GM18951 (cell line): ENCODE data around the gene THEMIS2.

ENCODE experiments used
- POLR2A ChIP-seq: IDR thresholded peaks from 4 replicates; pipeline ENCODE4 v1.6.1; 2011; ENCODE audit warnings: mild to moderate bottlenecking; ENCODE audit not compliant: insufficient read length, insufficient read depth; ENCODE audit errors: extremely low read depth
- in situ Hi-C: fragments of 300-500 bp; cut with MboI; formaldehyde crosslinking; loops from one replicate; pipeline ENCODE4 v1.12.0; 2022; ENCODE audit warnings: low sequenced_read_pairs, mixed read lengths, inconsistent platforms; ENCODE audit not compliant: unreplicated experiment

THEMIS2 gene

DNA sequence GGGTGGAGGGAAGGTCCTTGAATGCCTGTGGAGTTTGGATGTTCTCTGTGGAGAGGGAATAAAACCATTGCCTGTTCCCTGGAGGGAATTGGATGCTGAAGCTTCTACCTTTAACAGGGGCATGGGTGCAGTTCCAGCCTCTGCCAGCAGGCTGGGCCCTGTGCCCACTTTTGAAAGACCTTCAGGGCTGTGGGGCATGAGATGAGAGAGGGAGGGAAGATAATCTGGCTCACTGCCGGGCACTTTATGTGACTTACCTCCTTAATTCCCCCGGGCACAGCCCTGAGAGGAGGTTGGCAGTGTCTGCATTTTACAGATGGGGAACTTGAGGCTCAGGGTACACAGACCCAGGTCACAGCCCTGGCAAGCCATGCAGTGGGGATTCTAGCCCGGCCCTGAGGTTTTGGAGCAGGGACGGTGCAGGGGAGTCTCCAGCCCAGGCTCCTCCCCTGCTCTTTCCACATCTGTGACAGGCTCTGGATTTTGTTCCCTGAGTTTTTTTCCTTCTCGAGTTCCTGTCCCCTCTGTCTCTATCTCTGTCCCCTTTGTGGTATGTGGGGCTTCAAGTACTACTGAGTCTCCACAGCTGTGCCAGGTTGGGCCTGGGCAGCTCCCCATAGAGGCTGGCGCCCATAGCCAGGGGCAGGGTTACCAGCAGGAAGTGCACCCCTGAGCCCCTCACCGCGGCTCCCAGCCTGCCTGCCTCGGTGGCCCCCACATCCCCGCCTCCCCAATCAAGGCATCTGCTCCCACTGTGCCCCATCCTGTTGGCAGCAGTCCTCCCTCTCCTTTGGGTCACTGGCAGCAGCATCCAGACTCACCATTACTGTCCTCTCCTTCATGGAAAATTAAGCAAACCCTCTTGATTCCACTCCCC is 14.0 kb upstream of the THEMIS2 start:
- in situ Hi-C loops, result loop anchor here (5.0 to 25.0 kb wide), 2 partner anchors 94 to 354 kb away; no protein-coding TSS in a partner anchor
- no peak for TF ChIP-seq POLR2A

DNA sequence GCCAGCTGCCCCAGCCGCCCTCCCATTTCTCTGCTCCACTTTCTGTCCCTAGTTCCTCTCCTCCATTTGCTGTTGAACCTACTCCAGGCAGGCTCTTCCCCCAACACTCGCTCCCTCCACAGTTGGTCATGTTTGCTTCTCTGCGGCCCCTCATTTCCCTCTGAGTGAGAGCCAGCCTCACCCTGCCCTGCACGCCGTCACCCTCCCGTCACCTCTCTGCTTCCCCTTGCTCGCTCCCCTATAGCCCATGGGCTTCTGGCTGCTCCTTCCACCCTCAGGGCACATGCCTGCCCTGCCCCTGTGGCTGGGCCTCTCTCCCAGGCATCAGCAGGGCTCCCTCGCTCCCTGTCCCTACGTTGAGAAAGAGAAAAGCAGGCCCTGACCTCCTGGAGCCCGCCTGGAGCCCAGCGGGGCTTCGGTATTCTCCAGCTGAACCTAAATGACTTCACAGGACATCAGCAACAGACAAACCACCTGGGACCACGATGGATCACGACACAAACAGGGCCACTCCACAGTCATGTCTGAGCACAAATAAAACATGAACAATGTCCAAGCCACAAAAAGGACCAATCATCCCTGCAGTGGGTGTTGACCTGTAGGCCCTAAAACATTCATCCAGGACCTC is 13.3 kb upstream of the THEMIS2 start:
- in situ Hi-C loops, result loop anchor here (5.0 to 25.0 kb wide), 2 partner anchors 93 to 353 kb away; no protein-coding TSS in a partner anchor
- no peak for TF ChIP-seq POLR2A

DNA sequence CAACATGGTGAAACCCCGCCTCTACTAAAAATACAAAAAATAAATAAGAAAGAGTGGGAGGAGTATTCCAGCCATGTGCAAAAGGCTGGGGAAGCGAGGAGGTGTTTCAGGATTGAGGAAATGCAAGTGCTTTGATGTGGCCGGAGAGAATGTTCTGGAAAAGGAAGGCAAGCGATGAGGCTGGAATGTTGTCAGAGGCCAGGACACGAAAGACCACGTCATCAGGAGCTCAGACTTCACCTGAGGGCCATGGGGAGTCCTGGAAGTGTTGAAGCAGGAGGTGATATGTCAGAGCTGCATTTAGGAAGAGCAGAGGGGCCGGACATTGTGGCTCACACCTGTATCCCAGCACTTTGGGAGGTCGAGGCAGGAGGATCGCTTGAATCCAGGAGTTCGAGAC is 10.9 kb upstream of the THEMIS2 start:
- no peak for TF ChIP-seq POLR2A
- in situ Hi-C loops, result loop anchor here (25.0 kb wide), 1 partner anchor 351 kb away; no protein-coding TSS in a partner anchor

DNA sequence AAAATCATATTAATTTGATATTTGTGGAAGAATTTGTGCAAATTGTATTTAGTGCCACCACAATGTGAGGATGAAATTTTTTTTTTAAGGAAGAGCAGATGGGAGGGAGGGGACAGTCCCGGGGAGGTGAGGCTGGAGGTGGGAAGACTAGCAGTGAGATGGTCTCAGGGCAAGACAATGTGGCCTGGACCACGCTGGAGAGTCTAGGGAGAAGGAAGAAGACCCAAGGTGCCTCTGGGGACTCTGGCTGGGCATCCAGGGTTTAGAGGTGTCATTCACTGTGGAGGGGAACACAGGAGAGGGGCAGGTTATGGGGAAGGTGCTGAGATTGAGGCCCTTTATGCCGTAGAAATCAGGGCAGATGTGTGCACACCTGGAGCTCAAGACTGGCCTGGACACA is 10.3 kb upstream of the THEMIS2 start:
- TF ChIP-seq POLR2A, result no peak
- in situ Hi-C loops, result loop anchor here (25.0 kb wide), 1 partner anchor 350 kb away; no protein-coding TSS in a partner anchor

DNA sequence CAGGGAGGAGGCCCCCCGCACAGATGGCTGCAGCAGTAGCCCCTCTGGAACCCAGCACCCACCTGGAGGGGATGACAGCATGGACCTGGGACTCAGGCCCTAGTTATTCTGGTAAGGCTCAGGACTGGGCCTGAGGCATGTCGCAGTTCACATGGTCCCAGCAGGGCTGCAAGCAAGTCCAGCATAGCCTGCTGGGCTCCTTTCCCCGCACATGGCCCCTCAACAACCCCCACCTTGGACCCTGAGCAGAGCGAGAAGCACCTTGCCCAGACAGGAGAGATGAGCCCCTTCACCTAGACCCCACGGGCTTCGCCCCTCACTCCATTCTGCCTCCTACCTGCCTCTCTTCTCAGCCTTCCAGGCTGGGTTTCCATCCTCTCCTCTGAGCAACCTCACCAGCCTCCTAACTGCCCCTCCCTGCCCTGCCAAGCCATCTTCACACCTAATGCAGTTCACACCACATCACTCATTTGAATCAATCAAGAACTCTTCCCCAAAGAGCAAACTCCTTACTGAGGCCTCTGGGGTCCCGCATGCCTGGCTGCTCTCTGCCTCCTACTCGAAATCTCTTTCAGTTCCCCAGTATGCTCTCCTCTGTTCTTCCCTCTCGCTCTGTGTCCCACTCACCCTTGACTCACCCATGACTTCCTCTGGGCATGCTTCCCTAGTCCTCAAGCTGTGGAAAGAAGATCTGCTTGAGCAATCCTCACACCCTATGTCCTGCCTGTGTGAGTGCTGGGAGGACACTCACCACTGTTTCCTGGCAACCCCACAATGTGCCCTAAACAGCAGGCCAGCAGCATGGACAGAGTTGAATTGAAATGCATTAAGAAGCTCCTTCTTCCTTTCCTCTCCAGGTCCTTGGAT is 9.4 kb upstream of the THEMIS2 start:
- no peak for TF ChIP-seq POLR2A
- in situ Hi-C loops, result loop anchor here (25.0 kb wide), 1 partner anchor 349 kb away; no protein-coding TSS in a partner anchor

DNA sequence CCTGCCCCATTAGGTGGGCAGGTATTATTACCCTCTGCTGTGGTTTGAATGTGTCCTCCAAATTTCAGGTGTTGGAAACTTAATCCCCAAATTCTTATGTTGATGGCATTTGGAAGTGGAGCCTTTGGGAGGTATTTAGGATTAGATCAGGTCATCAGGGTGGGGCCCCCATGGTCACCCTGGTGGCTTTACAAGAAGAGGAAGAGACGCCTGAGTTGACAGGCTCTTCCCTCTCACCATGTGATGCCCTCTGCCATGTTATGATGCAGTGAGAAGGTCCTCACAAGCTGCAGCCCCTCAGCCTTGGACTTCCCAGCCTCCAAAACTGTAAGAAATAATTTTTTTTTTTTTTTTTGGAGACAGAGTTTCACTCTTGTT is 8.8 kb upstream of the THEMIS2 start:
- in situ Hi-C loops, result loop anchor here (25.0 kb wide), 1 partner anchor 349 kb away; no protein-coding TSS in a partner anchor
- no peak for TF ChIP-seq POLR2A

DNA sequence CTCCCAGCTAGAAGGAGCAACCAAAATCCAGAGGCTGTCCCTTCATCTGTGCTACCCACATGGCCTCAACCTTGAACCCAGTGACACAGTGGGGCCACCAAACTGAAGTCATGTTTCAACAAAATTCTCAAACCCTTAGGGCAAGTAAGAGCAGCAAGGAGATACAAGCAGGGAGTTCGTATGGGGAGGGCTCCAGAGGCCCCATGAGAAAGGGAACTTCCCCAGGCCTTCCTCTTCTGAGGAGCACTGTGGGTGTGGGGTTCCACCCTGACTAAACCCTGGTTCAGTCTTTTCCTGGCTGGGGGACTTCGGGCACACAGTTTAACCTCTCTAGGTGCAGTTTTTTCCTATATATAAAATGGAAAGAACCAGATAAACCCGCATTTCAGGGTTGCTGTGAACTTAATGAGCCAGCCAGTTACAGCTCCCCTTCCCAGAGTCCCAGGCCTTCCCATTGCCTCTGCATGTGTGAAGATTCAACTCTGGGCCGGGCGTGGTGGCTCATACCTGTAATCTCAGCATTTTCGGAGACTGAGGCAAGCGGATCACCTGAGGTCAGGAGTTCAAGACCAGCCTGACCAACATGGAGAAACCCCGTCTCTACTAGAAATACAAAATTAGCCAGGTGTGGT is 8.0 kb upstream of the THEMIS2 start:
- no peak for TF ChIP-seq POLR2A
- in situ Hi-C loops, result loop anchor here (25.0 kb wide), 1 partner anchor 348 kb away; no protein-coding TSS in a partner anchor

DNA sequence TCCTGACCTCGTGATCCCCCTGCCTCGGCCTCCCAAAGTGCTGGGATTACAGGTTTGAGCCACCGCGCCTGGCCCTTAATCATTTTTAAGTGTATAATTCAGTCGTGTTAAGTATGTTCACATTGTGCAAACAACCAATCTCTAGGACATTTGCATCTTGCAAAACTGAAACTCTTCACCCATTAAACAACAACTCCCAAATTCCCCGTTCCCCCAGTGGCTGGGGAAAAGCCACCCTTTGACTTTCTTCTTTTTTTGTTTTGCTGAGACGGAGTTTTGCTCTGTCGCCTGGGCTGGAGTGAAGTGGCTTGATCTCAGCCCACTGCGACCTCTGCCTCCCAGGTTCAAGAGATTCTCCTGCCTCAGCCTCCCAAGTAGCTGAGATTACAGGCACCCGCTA is 6.5 kb upstream of the THEMIS2 start:
- in situ Hi-C loops, result loop anchor here (25.0 kb wide), 1 partner anchor 346 kb away; no protein-coding TSS in a partner anchor
- TF ChIP-seq POLR2A, result no peak

DNA sequence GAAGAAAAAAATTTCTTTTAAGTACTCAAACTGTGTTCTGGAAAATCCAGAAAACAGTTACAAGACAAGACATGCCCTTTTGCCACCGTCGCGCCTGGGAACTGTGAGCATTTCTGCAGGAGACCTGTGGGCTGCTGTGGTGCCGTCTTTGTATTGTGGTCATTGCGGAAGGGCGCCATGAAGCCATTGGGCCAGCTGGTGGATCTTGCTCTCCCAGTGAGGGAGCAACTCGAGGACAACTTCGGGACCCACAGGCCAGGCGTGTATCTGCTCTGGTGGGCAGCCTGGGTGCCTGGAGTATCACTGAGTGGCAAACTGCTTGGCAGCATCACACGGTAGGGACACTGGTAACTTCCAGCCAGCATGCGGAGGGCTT is 3.8 kb upstream of the THEMIS2 start:
- in situ Hi-C loops, result loop anchor here (25.0 kb wide), 1 partner anchor 344 kb away; no protein-coding TSS in a partner anchor
- TF ChIP-seq POLR2A, result no peak

DNA sequence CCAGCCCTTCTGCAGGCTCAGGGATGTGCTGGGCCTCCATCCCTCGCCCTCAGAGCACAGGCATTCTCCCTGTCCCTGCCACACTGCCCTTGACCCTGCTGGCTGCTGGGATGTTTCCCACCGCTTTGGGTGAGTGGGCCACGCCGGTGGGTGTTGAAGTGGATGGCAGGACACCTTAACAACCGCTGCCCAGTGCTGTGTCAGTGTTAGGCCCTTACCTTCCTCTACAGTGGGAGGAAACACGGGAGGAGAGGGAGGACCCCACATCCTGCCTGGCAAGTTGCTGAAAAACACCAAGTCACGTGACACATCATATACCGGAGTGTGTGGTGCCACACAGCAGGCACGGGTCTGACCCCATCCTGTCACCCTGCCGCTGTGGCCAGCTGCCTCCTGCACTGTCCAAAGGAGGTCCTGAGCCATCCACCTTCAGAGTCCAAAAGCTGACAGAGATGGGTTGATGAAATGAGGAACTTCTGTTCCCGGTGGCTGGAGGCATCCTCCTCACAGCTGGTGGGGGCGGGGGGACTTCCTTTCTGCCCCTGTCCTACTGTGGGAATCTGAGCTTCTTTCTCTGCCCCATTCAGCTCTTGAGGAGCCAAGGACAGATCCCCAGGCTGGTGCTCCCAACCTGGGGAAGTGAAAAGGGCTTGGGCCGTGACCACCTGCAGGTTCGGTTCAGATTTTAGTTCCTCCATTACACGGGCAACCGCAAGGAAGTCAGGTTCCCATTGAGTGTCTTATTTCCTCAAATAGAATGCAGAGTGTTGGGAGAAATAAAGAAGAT is 3.2 kb upstream of the THEMIS2 start:
- TF ChIP-seq POLR2A, result peak; percentile 56
- in situ Hi-C loops, result loop anchor here (25.0 kb wide), 1 partner anchor 343 kb away; no protein-coding TSS in a partner anchor

DNA sequence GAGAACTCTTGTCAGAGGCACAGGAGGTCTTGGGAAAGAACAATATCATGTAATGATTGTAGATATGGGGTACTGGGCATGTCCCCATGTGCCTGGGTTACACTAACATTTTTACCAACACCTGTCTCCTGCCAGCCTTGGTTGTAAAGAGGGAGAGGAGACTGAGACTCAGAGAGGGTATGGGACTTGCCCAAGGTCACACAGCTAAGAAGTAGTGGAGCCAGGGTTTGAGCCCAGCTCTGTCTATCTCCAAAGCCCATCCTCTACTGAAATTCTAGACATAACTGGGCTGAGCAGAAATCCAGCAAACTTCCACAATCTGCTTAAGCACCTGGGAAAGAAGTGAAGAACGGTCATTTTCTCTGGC is 2.6 kb upstream of the THEMIS2 start:
- TF ChIP-seq POLR2A, result no peak
- in situ Hi-C loops, result loop anchor here (25.0 kb wide), 1 partner anchor 343 kb away; no protein-coding TSS in a partner anchor

DNA sequence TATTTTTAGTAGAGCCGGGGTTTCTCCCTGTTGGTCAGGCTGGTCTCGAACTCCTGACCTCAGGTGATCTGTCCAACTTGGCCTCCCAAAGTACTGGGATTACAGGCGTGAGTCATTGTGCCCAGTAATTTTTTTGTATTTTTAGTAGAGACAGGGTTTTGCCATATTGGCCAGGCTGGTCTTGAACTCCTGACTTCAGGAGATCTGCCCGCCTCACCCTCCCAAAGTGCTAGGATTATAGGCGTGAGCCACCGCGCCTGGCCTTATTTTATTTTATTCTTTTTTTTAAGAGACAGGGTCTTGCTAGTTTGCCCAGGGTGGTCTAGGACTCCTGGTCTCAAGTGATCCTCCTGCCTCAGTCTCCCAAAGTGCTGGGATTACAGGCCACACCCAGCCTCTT is 1.3 kb upstream of the THEMIS2 start:
- in situ Hi-C loops, result loop anchor here (25.0 kb wide), 1 partner anchor 341 kb away; no protein-coding TSS in a partner anchor
